SW 1271 (cell line): ENCODE measurements around the gene GNG13.
"Not testable (repeated sequence)": the region's sequence is repeated elsewhere in the genome, so short reads cannot be mapped to it uniquely, and the experiment has no call there.

ENCODE experiments used
- DNase-seq, 2 experiments: peaks; one replicate each; lab custom pipeline; 2025; lab: John Stamatoyannopoulos, UW

Gene GNG13

GRCh38 chr16:761625-762513, 38.7 kb downstream of the GNG13 start:
- DNase-seq: no peak

- DNase-seq: no peak
These were observed 39.8 kb downstream of the GNG13 start, which contains the start of gene MSLN for GRCh38 chr16:760545-761343. Gene MSLN, plus strand, starts transcription at chr16:760734. Its CDS starts 1,947 bp downstream, at chr16:762681.

GRCh38 chr16:760065-760464, 40.5 kb downstream of the GNG13 start:
- no peak for DNase-seq

GRCh38 chr16:759110-759910, 41.2 kb downstream of the GNG13 start:
- no peak for DNase-seq

- no peak for DNase-seq
These were observed 44.1 kb downstream of the GNG13 start for GRCh38 chr16:756428-756827.

GRCh38 chr16:754656-755055, 45.9 kb downstream of the GNG13 start:
- DNase-seq: no peak

GRCh38 chr16:754121-754607, 46.4 kb downstream of the GNG13 start:
- DNase-seq: not testable (repeated sequence)

GRCh38 chr16:752007-752312, 48.6 kb downstream of the GNG13 start:
- no peak for DNase-seq

- DNase-seq: no peak
These were observed 49.2 kb downstream of the GNG13 start for GRCh38 chr16:751152-752006.

GRCh38 chr16:750485-750884, 50.0 kb downstream of the GNG13 start:
- DNase-seq: no peak

GRCh38 chr16:749010-749409, 51.5 kb downstream of the GNG13 start:
- no peak for DNase-seq
